HG02642 (cell line): ENCODE results near the gene ELAVL3.

Experiments
- ATAC-seq: cut with Tn5 transposase; IDR thresholded peaks from one replicate; pipeline ENCODE4 v1.9.1; 2021; ENCODE audit warnings: mild to moderate bottlenecking; ENCODE audit not compliant: unreplicated experiment, poor library complexity

The ELAVL3 gene

DNA sequence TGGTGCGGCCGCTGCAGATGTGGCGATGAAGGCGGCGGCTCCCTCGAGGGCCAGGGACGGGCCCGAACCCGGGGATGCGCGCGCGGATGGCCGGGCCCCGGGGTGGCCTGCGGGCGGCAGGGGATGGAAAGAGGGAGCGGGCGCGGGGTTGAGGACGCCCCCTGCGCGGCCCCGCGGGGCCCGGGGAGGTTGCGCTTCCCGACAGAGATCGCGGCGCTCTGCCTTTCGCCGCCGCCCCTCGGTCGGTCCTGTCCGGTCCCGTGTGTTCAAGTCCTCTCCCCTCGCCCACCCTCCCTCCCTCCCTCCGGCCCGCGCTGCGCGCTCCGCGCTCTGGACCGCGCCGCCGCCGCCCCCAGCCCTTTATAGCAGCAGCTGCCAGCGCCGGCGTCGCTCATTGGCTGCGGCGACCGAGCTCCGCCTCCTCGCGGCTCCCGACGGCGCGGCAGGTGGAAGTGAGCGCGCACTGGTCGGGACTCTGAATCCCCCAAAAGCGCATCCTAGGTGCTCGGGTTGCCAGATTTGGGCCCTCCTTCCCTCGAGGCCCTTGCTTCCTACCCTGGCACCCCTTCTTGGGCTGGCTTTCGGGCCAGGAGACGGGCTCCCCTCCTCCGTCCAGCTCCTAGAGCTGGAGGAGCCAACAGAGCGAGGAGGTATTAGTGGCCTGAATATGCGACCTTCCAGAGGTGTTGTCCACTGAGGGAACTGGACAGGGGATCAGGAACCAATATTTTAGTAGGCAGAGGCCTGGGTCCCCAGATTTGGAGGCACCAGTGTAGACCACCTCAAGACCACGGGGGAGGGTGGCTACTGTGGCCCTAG, at the start of gene ELAVL3:
ELAVL3 (minus strand) TSS at position 332 of the 819 bp plus-strand sequence. CDS start 438 bp downstream, outside the sequence.
- ATAC-seq, result no peak

DNA sequence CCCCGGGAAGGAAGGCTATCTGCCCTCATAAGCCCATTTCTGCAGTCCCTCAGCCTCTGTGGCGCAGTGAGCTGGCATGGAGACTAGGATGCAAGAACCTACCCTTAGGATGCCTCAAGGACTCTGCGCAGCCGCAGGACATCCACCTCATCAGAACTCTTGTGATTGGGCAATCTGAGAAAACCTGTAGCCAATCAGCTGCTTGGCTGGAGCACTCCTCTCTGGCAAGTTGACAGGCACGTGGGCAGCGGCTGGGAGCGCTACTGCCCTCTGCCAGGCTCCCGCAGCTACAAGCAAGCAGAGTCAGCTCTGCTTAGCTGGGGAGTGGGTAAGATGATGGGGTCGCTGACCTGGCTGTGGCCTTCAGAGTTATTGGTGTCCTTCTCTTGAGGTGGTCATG, 49.6 kb upstream of the ELAVL3 start:
- no peak for ATAC-seq

DNA sequence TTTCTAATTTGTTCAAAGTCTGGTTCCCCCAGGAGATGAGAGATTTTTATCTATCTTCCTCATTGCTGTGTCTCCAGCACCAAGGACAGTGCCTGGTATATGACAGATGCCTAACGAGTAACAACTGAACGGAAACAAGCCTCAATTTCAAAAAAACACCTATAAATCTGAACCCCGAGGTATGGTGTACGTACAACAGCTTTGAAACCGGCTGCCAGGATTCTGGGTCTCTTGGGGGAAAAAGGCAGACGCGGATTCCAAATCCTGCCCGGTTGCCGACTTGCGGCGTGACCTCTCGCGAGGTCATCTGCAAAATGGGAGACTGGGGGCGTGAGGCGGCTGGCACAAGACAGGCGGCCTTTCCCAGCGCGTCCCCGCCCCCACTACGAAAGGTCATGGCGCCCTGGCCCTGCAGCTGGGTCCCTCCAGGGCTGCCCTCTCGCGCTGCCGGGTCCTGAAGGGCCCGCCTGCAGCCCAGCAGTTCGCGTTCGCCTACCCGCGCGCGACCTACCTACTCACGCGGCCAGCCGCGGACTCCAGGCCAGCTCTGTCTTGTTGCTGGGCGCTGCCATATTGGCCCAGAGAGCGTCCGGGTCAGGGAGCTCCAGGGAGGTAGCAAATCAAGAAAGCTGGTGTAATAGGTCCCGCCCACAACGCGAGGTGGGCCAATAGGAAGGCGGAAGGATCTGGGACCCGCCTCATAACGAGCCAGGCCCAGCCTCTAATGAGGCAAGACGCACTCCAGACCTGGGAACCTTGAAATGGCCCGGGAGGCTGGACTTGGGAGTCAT, 47.9 kb upstream of the ELAVL3 start, which contains the start of gene ECSIT:
ECSIT (minus strand) TSS at position 584 of the 791 bp plus-strand sequence. CDS start 9,964 bp downstream, outside the sequence.
- peak; percentile 97 for ATAC-seq

DNA sequence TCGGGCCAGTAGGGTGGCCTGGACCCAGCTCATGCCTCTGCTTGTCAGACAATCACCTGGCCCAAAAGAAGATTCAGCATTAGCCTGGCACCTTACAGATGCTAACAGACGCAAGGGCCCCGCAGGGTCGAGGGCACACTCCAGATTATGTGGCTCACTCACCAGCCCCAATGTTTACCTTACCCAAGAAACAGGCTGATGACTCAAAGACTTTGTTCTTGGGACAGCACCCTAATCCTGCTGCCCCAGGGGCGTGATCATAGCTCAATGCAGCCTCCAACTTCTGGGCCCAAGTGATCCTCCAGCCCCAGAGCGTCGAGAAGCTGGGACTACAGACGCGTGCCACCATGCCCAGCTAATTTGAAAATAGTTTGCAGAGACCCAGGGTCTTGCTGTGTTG, 38.3 kb upstream of the ELAVL3 start:
- ATAC-seq, result no peak

DNA sequence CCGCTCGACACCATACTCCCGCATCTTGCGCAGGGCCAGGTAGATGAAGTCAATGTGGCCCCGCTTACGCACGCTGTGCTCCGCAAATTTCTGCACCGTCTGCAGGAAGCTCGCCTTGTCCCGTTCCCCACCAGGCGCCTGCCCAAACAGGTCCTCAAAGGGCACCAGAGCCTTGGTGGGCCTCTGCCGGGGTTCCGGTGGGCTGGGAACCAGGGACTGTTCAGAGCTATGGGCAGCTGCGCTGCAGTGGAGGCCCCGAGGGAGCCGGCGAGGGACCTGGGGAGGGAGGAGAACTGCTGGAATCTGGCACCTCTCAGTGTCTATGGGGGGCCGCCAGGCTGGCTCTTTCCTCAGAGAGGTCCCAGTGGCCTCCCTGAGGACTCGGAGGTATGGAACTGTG, 33.1 kb upstream of the ELAVL3 start:
- ATAC-seq, result no peak

DNA sequence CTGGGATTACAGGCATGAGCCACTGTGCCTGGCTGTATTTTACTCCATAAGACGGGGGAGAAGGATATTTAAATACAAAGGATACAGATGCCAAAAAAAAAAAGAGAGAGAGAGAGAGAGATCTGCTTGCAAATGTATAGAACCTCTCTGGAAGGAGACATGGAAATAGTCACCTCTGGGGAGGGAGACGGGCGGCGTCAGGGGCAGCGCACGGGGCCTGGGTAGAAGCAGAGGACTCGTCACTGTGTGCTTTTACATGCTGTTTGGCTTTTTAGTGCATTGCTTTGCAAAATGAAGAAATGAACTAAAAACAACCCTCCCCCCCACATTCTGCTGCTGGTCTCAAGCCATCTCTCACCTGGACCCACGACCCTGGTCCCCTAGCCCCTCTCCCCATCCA, 29.6 kb upstream of the ELAVL3 start:
- no peak for ATAC-seq

DNA sequence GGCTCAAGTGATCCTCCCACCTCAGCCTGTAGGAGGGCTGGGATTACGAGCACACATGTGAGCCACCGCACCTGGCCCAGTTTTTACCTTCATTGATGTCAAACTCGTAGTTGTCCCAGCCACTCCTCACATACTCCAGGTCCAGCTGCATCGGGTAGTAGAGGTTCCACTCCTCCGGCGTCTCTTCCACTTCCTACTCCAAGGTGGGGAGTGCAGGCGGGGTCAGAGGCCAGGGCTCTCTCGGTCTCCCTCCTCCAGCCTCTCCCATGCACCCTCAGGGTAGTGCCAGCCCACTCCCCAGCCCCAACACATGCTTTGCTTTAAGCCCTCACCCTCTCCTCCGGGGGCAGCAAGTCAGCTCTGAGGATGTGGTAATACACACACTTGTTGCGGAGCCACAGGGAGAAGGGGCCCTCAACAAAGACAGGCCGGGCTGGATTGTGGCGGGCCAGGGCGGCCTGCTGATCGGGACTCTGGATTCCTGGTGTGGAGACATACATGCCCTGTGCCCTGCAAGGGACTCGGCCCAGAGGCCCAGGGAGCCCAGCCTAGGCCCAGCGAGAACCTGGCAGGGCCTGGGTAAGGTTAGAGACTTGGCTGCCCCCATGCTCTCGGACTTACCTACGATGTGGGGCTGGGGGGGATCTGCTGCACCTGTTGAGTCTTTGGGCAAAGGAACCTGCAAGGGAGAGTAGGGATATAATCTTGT, 26.7 kb upstream of the ELAVL3 start:
- no peak for ATAC-seq

DNA sequence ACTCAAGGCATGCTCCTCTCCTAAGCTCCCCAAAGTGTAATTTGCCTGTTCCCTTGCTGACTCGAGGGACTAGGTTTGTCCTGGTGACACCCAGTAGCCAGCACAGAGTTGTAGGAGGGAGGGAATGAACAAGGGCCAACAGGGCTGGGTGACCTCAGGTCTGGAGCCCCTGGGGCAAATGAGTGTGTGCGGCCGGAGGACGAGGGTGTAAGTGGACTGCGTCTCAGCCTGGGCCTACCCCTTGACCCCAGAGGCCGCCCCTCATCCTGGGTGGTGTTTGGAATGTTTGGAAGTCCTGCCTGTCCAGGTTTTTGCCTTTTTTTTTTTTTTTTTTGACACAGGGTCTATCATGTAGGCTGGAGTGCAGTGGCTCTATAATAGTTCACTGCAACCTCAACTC, 26.1 kb upstream of the ELAVL3 start:
- no peak for ATAC-seq

DNA sequence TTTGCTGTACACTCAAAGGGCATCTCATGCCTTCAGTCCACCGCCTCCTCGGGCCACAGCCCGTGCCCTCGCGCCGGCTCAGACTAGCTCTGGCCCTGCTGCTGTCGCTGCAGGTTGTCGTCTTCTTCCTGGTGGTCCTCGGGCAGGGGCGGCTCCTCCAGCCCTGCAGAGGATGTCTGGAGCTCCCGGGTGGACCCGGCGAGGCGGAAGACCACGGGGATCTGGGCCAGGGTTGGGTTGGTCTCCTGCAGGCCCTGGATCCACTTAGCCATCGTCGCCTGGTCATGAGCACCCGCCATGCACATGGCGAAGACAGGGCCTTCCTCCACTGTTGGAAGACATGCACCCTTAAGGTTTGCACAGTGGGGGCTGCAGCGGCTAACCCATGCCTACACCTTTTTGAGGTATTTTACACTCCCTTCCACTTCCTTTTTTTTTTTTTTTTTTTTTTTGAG, 25.3 kb upstream of the ELAVL3 start:
- peak; percentile 25 for ATAC-seq

DNA sequence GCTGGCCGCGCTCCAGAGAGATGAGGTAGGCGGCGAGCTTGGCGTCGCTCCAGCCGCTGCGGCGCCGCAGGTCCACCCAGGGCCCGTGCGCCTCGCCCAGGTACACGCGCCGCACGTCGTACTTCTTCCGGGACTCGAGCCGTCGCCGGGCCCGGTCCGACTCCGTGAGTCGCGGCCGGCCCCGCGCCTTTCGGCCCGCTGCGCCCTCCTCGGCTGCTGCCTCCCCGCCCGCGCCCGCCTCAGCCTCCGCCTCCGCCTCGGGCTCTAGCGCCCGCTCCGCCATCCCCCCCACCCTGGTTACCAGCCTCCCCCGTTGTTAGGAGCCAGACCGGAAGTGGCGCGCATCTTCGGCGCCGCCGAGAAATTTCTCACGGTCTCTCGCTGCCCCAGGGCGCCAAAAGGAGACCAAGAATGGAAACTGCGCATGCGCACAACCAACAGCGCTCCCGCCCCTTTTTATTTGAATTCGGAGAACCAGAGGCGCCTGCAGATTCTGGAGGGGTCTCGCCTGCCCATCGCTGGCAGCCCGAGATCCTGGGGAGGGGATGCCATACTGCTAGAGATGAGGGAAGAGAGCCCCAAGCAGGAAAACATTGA, 24.8 kb upstream of the ELAVL3 start, which contains the start of gene ZNF653:
ZNF653 (minus strand) TSS at position 336 of the 597 bp plus-strand sequence; CDS start at position 283, 53 bp downstream.
- ATAC-seq, result peak; percentile 61

DNA sequence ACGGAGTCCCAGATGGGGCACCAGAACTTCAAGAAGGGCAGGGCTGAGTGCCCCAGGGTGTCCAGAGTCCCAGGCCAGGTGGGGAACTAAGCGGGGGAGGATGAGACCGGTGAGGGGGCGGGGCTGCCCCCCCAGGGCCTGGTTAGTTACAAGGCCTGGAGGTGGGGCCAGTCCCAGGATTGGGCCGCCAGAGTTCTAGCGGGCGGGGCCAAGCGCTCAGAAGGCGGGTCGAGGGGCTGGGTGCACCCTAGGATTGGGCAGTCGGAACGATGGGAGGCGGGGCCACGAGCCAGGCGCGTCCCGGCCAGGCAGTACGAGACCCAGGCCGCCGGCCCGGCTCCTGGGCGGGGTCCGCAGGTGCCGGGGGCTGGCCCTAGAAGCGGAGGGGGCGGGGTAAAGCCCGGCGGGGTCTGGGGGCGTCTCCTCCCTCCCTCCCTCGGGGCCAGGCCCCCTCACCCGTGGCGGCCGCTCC, 24.2 kb upstream of the ELAVL3 start:
- peak; percentile 92 for ATAC-seq

DNA sequence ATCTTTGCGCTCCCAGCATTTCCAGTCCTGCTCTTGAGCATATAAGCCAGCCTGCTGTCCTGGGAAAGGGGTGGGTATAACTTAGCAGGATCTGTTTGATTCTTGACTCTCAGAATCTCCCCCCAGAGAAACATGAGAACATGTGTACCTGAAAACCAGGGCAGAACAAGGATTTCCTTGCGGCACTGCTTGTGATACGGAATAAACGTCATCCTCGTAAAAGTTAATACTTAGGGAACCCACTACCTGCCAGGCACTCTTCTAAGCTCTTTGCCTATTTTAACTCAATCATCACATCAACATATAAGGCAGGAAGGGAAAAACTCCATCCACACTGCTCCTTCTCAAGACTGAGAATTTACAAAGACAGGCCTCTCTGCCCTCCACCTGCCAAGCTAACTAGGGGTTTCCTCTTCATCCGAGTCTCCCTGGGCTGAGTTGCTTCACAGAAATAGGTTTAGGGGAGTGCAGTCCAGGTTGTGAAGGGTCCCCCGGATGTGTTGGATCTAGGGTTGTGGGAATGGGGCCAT, 23.7 kb upstream of the ELAVL3 start:
- ATAC-seq, result no peak

DNA sequence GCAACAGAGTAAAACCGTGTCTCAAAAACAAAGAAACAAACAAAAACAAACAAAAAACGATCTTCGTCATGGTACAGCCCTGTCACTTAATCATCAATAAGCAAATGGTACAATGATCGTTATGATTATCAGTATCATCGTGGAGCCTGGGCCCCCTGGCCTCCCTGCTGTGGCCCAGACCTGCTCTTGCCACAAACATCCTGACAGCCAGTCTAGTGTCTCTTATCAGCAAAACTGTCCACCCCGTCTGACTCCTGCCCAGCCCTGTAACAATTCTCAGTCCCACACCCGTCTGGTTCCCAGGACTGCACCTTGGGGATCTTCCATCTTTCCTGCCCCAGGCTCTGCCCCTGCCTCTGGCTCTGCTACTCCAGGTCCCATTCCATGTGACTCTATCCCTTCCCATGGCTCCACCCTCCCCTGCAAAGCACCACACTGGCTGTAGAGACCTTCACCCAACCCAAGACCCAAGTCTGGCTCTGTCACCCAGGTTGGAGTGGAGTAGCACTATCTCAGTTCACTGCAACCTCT, 19.1 kb upstream of the ELAVL3 start:
- no peak for ATAC-seq

DNA sequence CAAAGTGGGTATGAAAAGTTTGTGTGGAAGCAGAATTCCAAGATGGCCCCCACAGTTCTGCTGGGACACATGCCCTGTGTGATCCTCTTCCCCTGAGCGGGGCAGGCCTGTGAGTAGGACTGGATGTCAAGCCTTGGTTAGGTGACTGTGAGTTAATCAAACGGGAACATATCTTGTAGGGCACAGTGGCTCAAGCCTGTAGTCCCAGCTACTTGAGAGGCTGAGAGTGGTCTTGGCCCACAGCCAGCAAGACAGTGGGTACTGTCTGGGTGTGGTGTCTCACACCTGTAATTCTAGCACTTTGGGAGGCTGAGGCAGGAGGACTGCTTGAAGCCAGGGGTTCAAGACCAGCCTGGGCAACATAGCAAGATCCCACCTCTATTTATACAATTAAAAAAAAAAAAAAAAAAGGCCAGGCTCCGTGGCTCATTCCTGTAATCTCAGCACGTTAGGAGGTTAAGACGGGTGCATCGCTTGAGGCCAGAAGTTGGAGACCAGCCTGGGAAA, 18.4 kb upstream of the ELAVL3 start:
- ATAC-seq, result no peak

DNA sequence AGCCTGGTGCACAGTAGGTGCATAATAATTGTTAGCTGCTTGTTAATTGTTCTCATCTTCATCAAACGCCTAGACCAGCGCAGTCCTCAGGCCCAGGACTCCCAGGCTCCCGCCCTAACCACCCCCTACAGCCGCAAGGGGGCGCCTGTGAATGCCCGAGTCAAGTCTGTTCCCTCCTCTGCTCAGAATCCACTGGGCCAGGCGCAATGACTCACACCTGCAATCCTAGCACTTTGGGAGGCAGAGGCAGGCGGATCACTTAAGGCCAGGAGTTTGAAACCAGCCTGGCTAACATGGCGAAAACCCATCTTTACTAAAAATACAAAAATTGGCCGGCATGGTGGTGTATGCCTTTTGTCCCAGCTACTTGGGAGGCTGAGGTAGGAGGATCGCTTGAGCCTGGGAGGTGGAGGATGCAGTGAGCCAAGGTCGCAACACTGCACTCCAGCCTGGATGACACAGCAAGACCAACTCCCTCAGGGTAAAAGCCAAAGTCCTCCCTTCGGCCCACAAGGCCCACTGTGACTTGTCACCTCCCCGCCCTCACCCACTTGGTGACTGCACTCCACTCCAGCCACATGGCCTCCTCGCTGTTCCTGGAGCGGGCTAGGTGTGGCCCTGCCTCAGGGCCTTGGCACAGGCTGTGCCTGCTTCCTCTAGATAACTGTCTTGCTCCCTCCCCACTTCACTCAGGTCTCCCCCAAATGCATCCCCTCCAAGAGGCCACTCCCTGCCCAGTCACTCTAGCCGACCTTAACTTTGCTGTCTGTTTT, 15.7 kb upstream of the ELAVL3 start:
- no peak for ATAC-seq

DNA sequence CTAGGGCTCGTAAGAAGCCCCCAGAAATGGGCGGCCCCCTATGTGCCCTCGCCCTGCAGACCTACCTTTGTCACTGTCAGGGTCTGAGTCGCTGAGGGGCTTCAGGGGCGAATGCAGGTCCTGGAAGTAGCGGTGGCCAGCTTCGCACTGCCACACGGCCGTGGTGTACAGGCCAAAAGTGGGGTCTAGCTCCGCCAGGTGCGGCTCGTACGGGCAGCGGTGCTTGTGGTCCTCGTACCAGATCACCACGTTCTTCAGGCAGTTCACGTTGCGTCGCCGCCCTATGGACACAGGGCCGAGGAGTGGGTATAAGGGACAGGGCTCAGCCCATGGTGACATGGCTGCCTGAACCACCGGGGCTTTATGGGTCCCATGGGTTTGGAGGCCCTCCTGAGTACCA, 15.0 kb upstream of the ELAVL3 start:
- no peak for ATAC-seq

DNA sequence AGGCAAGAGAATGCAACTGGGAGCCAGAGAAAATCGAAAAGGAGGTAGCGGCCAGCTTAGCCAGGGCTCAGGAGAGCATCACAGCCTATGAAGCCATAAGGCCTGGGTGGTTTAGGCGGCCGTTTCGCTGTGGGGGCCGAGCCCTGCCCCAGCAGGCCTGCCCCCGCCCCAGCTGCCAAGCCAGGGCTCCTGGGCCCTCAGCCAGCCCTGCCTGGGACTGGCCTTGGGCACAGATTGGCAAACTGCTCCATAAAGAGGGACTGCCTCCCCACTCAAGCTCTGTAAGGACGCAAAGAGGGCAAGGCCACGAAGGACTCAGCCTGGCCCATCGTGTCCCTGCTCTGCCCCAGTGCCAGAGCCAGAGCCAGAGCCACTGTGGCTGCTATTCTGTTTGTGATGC, 14.6 kb upstream of the ELAVL3 start:
- no peak for ATAC-seq

DNA sequence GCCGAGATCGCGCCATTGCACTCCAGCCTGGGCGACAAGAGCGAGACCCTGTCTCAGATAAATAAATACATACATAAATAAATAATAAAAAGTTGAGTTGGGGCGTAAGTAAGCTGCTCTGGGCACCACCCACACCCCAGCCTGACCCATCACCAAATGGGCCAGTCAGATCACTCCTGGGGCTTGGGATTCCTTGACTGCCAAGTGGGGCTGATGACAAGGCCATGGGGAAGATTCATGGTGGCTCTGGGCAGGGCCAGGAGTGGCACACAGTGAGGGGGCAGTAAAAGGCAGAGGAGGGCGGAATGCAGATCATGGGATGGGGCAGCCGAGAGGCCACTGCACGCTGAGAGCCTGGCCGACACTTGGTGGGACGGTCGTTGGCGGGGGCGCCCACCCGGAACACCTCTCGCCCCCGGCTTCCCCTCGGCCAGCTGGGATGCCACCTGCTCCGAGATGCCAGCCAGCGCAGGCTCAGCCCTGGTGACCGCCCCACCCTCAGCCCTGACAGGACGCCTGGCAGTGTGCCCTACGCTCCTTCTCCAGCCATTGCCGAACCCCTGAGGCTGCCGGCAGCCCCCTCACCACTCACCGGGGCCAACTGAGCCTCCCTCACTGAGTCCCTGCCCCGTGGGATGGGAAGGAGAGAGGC, 13.9 kb upstream of the ELAVL3 start:
- no peak for ATAC-seq
